Measurements from ENCODE around the gene HDAC8.

DNA sequence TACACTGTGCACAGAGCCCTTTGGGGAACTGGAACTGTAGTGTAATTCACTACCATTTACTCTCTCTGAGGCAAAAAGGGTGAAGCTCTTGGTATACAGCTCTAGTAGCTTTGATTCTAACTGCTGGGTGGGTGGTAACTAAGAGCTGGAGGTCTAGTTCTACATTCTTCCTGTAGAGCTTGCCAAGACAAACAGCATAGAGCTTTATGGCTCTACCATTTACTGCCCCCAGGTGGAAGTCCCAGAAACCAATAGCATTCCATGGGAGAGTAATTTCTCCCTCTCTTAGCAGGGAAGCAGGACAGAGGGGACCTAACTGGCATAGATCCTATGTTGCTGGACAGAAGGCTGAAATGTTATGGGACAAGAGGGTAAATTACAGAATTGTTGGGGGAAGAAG lies 26.7 kb downstream of the HDAC8 start:
- TF ChIP-seq, protein P1, sequence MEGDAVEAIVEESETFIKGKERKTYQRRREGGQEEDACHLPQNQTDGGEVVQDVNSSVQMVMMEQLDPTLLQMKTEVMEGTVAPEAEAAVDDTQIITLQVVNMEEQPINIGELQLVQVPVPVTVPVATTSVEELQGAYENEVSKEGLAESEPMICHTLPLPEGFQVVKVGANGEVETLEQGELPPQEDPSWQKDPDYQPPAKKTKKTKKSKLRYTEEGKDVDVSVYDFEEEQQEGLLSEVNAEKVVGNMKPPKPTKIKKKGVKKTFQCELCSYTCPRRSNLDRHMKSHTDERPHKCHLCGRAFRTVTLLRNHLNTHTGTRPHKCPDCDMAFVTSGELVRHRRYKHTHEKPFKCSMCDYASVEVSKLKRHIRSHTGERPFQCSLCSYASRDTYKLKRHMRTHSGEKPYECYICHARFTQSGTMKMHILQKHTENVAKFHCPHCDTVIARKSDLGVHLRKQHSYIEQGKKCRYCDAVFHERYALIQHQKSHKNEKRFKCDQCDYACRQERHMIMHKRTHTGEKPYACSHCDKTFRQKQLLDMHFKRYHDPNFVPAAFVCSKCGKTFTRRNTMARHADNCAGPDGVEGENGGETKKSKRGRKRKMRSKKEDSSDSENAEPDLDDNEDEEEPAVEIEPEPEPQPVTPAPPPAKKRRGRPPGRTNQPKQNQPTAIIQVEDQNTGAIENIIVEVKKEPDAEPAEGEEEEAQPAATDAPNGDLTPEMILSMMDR (IDR thresholded peaks at IDR 0.05): peak in 2 of 4 donors; percentile 7 to 8
- no peak for TF ChIP-seq POLR2A (IDR thresholded peaks at IDR 0.05)
